HG03139 (cell line): Measurements from ENCODE around the gene DRGX.

Experiments used
- ATAC-seq: cut with Tn5 transposase; IDR thresholded peaks from one replicate; pipeline ENCODE4 v1.9.1; 2021; ENCODE audit not compliant: unreplicated experiment

The DRGX gene

DNA sequence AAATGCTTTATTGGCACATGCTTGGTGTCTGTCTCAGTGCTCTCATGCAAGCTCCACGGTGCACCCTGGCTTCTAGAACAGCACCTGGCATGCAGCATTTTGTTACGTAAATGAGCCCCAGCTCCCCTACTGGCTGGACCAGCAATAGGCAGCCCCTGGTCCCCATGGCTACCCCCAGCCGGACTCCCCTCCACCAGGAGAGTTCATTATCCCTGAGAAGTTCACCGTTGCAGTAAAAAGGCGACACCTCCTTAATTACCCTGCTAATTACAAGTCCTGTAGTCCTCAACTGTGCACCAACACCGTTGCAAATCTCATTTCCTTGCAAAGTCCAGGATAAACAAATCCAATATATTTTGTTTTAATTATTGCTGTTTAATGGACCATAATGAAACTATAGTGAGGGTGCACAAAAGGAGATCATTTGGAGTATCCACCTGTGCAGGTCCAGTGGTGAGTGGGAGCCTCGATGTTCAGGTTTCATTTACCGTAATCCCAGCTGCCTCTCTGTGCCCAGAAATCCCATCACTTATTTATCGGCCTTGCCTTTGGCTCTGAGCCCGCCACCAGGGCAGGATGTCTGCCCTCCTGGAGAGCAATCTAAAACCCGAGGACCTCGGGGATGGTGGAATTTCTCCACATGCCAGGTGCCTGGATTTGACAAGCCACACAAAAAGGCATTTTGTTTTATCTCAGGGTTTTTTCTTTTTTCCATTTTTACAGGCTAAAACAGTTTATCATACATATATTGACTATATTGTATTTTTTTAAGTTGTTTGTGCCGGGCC lies 12.8 kb upstream of the DRGX start:
- no peak for ATAC-seq

DNA sequence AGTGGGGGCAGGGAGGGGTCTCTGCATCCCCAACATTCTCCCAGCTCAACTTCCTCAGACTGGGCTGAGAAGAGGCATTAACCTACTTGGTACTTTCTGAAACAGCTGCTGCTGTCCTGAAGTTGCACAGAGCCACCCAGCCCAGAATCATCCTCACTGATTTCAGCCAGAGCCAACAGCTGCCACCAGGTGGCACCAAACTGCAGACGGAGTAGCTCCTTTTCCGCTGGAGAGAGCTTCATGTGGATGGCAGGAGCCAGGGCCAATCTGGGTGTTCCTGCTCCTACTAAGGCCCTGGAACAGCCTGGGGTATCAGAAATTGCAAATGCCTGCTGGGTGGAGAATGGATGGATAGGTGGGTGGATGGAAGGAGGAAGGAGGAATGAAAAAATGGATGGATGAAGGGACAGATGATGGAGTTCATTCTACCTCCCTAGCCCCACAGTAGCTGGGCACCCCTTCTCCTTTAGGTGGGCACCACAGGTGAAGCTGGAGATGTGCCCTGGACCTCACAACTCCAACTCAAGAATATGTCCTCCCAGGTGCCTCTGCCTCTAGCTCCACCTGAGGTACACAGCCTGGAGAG lies 11.8 kb upstream of the DRGX start:
- no peak for ATAC-seq

DNA sequence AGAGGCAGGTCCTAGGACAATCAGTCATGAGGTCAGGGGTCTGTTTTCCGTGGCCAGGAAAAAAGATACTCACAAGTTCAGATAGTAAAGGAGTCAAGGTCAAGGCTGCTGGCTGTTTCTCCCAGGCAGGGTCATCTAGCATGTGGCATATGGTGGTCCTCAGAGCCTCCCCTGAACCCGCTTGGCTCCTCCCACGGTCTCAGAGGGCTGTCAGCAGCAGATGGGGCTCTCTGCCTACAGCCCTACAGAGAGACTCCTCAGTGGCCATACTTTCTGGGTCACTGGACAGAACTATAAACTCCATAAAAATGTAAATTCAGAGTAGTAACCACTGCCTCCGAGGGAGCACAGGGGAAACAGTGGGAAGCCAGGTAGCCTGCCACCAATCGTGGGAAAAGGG lies 11.3 kb upstream of the DRGX start:
- no peak for ATAC-seq

GRCh38 chr10:49404321-49404878 lies 8.5 kb upstream of the DRGX start:
- no peak for ATAC-seq

DNA sequence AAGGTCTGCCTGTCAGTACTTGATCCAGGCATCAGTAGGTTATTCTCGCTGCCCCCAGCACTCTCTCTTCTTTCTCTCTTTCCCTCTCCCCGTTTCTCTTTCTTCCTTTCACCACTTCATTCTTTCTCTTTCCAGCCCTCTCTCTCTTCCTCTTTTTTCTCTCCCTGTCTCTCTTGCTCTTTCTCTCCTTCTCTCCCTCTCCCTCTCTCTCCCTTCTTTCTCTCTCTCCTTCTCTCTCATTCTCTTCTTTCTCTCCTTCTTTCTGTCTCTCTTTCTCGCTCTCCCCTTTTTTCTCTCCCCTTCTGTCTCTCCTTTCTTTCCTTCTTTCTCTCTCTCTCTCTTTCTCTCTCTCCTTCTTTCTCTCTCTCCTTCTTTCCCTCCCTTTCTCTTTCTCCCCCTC lies 7.5 kb upstream of the DRGX start:
- ATAC-seq: no peak

DNA sequence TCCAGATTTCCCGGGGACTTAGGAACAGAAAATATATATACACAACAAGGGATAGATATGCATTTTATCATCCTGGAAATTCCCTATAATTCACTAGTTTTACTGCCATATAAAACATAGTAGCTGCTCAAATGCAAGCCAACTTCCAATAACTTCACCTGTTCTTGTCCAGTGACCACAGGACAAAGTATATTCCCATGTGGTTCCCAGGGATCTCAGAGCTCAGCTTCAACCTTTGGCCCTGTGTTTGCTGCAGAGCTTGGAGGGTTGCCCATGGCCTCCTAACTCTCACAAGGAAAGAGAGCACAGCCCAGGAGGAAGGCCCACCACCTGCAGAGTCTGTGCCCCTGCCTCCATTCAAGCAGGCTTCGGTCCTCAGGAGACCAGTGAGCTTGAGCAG lies 4.5 kb upstream of the DRGX start:
- ATAC-seq: no peak

GRCh38 chr10:49398986-49399385 lies 3.1 kb upstream of the DRGX start:
- ATAC-seq: no peak

- ATAC-seq: peak; percentile 69
Measured at GRCh38 chr10:49398000-49398861, 2.3 kb upstream of the DRGX start.

GRCh38 chr10:49397036-49397999 lies 1.4 kb upstream of the DRGX start:
- ATAC-seq: peak; percentile 16

GRCh38 chr10:49396666-49396999 lies 744 bp upstream of the DRGX start:
- ATAC-seq: no peak

GRCh38 chr10:49394933-49395740 lies 752 bp downstream of the DRGX start:
- ATAC-seq: no peak

- ATAC-seq: no peak
Measured at GRCh38 chr10:49393757-49394156, 2.1 kb downstream of the DRGX start.

DNA sequence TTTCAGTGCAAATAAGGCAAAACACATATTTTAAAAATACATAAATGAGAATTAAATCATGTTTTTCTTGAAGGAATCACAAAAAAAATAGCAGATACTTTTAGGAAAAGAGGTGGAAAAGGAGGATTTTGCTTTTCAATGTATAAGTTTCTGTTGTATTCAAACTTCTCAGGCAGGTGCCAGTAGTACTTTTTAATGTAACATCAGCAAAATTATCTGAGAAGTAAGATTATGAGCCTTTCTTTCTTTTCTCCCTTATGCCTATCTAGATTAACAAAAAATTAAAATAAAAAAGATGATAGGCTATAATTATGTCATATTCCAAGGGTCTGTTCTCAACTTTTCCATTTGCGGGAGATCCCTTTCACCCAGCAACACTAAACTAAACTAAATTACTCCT lies 2.6 kb downstream of the DRGX start:
- ATAC-seq: no peak

- ATAC-seq: no peak
Measured at GRCh38 chr10:49389361-49389933, 6.4 kb downstream of the DRGX start.

GRCh38 chr10:49388161-49388560 lies 7.7 kb downstream of the DRGX start:
- no peak for ATAC-seq

GRCh38 chr10:49387071-49387470 lies 8.8 kb downstream of the DRGX start:
- no peak for ATAC-seq

DNA sequence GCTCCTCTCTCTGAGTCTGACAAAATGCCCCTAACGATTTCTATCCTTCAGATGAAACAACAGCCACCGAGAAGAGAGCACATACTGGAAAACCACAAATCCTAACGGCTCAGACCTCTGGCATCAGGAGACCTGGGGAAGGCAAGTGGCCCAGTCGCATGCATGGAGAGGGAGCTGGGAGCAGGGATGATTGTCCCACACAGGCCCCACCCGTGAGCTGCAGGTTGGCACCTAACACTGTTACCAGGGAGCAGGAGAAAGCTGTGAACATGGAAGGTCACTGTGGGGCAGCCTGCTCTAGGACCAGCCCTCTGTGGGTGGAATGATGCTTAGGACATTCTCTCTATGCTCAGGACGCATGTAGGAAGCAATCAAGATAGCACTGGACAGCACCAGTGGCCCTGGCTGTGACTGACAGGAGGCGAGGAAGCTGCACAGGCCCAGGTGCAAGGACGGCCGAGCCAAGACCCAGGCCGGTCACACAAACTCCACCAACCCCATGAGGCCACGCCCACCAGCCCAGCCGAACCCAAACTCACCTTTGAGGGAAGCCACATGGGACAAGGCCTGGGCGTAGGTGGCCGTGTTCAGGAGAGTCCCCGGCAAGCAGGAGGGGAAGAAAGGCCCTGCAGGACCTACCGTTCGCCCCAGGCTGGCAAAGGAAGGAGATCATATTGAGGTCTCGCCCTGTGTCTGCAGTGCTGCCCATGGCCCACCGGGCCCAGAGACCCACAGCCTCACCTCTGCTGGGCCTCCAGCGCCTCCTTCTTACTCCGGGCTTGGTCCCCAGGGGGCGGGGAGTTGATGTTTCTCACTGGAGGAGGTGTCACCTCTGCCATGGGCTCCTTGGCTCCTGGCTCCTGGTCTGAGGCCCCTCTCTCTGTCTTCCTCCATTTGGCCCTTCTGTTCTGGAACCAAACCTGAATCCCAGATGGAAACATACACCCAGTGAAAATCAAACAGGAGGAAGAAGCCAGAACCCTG lies 9.7 kb downstream of the DRGX start:
- no peak for ATAC-seq

GRCh38 chr10:49384268-49384953 lies 11.5 kb downstream of the DRGX start:
- no peak for ATAC-seq
